ENCODE results near the gene PAPPA2. TPM values are rescaled to one million over a fixed set of nuclear protein-coding genes. Genes with fewer than 3 reads are reported as not detected.

PAPPA2 gene
- total and polyA plus RNA-seq, 10 of the 15 experiments (the other 5 are each of a cell fraction or from before 2014, with no cell fraction given), result under 0.01 to 0.06 (median 0.03) TPM; not detected in 7

DNA sequence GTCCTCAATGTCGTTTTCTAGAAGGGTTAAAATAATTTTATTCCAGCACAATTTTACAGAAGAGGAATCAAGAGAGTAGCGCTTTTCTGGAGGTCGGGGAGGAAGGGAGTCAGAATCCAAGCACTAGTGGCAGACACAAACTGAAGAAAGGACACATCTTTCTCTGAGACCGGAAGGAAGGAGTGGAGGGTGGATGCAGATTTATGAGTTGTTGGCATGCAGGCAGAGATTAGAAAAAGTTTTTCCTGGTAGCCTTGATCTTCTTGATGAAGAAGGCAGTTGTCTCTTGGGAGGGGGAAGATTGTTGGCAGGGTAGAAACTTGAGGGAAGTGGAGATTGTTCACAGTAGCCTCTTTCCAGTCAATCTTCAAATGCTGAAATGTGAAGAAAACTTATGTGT, 149.8 kb downstream of the PAPPA2 start:
- intact Hi-C loops (cut with micrococcal nuclease; ENCODE audit: unreplicated experiment) (no loop called here), in situ Hi-C loops (cut with MboI) (no loop called here)
- Histone ChIP-seq H3K9me3 (replicated peaks; ENCODE audit: control insufficient read depth, insufficient read depth, low read length) (no peaks in the 10 kb centered on the region), H3K4me2 (ENCODE audit: control insufficient read depth, insufficient read depth) (no peak overlapping the region), H3K36me3 (ENCODE audit: control insufficient read depth in 2 of 2, insufficient read depth in 2 of 2, low read length in 1 of 2) (no peaks in the 10 kb centered on the region), H2AFZ (ENCODE audit: control insufficient read depth, low read depth, low read length) (no peak overlapping the region), H3K4me3 (no peak overlapping the region), H3K79me2 (ENCODE audit: control insufficient read depth, insufficient read depth, low read length) (no peaks in the 10 kb centered on the region), H3K27ac (ENCODE audit: control insufficient read depth, insufficient read depth) (no peak overlapping the region), H4K20me1 (ENCODE audit: control insufficient read depth, insufficient read depth) (no peaks in the 10 kb centered on the region), H3K9ac (ENCODE audit: control insufficient read depth, insufficient read depth, low read length) (no peak overlapping the region), H3K4me1 (ENCODE audit: control insufficient read depth, insufficient read depth, low read length) (no peaks in the 10 kb centered on the region), H3K27me3 (replicated peaks in 1 of 2; ENCODE audit: control insufficient read depth in 2 of 2, insufficient read depth in 2 of 2, low read length in 1 of 2) (no peaks in the 10 kb centered on the region)
- no peak for DNase-seq (ENCODE audit: low read depth, low spot score)
- POLR2A ChIA-PET, result no interaction called here
- BruUV-seq (replicated peaks), result no TSS peak
- CTCF ChIA-PET, result no interaction called here
- SMC1A ChIA-PET (ENCODE audit: uncharacterized antibody, unreplicated experiment), result no interaction called here
- TF ChIP-seq, protein P1, sequence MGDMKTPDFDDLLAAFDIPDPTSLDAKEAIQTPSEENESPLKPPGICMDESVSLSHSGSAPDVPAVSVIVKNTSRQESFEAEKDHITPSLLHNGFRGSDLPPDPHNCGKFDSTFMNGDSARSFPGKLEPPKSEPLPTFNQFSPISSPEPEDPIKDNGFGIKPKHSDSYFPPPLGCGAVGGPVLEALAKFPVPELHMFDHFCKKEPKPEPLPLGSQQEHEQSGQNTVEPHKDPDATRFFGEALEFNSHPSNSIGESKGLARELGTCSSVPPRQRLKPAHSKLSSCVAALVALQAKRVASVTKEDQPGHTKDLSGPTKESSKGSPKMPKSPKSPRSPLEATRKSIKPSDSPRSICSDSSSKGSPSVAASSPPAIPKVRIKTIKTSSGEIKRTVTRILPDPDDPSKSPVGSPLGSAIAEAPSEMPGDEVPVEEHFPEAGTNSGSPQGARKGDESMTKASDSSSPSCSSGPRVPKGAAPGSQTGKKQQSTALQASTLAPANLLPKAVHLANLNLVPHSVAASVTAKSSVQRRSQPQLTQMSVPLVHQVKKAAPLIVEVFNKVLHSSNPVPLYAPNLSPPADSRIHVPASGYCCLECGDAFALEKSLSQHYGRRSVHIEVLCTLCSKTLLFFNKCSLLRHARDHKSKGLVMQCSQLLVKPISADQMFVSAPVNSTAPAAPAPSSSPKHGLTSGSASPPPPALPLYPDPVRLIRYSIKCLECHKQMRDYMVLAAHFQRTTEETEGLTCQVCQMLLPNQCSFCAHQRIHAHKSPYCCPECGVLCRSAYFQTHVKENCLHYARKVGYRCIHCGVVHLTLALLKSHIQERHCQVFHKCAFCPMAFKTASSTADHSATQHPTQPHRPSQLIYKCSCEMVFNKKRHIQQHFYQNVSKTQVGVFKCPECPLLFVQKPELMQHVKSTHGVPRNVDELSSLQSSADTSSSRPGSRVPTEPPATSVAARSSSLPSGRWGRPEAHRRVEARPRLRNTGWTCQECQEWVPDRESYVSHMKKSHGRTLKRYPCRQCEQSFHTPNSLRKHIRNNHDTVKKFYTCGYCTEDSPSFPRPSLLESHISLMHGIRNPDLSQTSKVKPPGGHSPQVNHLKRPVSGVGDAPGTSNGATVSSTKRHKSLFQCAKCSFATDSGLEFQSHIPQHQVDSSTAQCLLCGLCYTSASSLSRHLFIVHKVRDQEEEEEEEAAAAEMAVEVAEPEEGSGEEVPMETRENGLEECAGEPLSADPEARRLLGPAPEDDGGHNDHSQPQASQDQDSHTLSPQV (IDR thresholded peaks at IDR 0.05), result no peak
- TF ChIP-seq, protein P2, sequence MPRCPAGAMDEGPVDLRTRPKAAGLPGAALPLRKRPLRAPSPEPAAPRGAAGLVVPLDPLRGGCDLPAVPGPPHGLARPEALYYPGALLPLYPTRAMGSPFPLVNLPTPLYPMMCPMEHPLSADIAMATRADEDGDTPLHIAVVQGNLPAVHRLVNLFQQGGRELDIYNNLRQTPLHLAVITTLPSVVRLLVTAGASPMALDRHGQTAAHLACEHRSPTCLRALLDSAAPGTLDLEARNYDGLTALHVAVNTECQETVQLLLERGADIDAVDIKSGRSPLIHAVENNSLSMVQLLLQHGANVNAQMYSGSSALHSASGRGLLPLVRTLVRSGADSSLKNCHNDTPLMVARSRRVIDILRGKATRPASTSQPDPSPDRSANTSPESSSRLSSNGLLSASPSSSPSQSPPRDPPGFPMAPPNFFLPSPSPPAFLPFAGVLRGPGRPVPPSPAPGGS (IDR thresholded peaks at IDR 0.05; ENCODE audit: borderline replicate concordance, insufficient read depth, low read depth, low read length, poor library complexity, severe bottlenecking), result no peak
- TF ChIP-seq MEF2B (IDR thresholded peaks at IDR 0.05; ENCODE audit: partially characterized antibody, poor library complexity, severe bottlenecking), result no peak
- TF ChIP-seq, protein P3, sequence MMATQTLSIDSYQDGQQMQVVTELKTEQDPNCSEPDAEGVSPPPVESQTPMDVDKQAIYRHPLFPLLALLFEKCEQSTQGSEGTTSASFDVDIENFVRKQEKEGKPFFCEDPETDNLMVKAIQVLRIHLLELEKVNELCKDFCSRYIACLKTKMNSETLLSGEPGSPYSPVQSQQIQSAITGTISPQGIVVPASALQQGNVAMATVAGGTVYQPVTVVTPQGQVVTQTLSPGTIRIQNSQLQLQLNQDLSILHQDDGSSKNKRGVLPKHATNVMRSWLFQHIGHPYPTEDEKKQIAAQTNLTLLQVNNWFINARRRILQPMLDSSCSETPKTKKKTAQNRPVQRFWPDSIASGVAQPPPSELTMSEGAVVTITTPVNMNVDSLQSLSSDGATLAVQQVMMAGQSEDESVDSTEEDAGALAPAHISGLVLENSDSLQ (IDR thresholded peaks at IDR 0.05), result no peak
- TF ChIP-seq CHD1 (IDR thresholded peaks at IDR 0.05; ENCODE audit: low read depth, low read length), result no peak
- TF ChIP-seq, protein P4, sequence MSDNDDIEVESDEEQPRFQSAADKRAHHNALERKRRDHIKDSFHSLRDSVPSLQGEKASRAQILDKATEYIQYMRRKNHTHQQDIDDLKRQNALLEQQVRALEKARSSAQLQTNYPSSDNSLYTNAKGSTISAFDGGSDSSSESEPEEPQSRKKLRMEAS (IDR thresholded peaks at IDR 0.05; ENCODE audit: low read depth, low read length), result no peak
- no peak for TF ChIP-seq EGR1 (IDR thresholded peaks at IDR 0.05; ENCODE audit: borderline replicate concordance in 1 of 2, low read depth in 2 of 2, low read length in 2 of 2)
- no peak for TF ChIP-seq RCOR1 (conservative IDR thresholded peaks at IDR 0.05; ENCODE audit: low read depth, low read length)
- no peak for TF ChIP-seq JUNB (IDR thresholded peaks at IDR 0.05)
- TF ChIP-seq HDGF (IDR thresholded peaks at IDR 0.05), result no peak
- no peak for TF ChIP-seq SRF (IDR thresholded peaks at IDR 0.05; ENCODE audit: low read depth in 2 of 2, low read length in 2 of 2)
- TF ChIP-seq, protein P5, sequence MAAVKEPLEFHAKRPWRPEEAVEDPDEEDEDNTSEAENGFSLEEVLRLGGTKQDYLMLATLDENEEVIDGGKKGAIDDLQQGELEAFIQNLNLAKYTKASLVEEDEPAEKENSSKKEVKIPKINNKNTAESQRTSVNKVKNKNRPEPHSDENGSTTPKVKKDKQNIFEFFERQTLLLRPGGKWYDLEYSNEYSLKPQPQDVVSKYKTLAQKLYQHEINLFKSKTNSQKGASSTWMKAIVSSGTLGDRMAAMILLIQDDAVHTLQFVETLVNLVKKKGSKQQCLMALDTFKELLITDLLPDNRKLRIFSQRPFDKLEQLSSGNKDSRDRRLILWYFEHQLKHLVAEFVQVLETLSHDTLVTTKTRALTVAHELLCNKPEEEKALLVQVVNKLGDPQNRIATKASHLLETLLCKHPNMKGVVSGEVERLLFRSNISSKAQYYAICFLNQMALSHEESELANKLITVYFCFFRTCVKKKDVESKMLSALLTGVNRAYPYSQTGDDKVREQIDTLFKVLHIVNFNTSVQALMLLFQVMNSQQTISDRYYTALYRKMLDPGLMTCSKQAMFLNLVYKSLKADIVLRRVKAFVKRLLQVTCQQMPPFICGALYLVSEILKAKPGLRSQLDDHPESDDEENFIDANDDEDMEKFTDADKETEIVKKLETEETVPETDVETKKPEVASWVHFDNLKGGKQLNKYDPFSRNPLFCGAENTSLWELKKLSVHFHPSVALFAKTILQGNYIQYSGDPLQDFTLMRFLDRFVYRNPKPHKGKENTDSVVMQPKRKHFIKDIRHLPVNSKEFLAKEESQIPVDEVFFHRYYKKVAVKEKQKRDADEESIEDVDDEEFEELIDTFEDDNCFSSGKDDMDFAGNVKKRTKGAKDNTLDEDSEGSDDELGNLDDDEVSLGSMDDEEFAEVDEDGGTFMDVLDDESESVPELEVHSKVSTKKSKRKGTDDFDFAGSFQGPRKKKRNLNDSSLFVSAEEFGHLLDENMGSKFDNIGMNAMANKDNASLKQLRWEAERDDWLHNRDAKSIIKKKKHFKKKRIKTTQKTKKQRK (IDR thresholded peaks at IDR 0.05; ENCODE audit: low read depth, low read length), result no peak
- TF ChIP-seq NFIC (IDR thresholded peaks at IDR 0.05; ENCODE audit: low read depth, low read length), result no peak
- no peak for FAIRE-seq
- no peak for ATAC-seq
- 3% methylated on average over 4 of the region's 4 CpGs for WGBS (ENCODE audit: insufficient coverage, insufficient replicate concordance, low lambda C conversion rate, missing lambda C conversion rate)
- RAD21 ChIA-PET (ENCODE audit: unreplicated experiment), result no interaction called here
